GM19467 (cell line): ENCODE measurements around the gene NFIB.
A peak's percentile ranks its signal among the peaks of the same experiment; 100 is the strongest.

Experiments
- ATAC-seq: cut with Tn5 transposase; IDR thresholded peaks from one replicate; pipeline ENCODE4 v1.9.1; 2021; ENCODE audit warnings: mild to moderate bottlenecking, moderate library complexity; ENCODE audit not compliant: unreplicated experiment

The NFIB gene

GRCh38 chr9:14321517-14322130, 7.7 kb upstream of the NFIB start:
- no peak for ATAC-seq

- ATAC-seq: no peak
Measured at GRCh38 chr9:14320271-14321181, 6.6 kb upstream of the NFIB start.

GRCh38 chr9:14318934-14319580, 5.1 kb upstream of the NFIB start:
- ATAC-seq: no peak

- ATAC-seq: no peak
Measured at GRCh38 chr9:14318361-14318760, 4.4 kb upstream of the NFIB start.

- ATAC-seq: peak; percentile 17
Measured at GRCh38 chr9:14317667-14318320, 3.9 kb upstream of the NFIB start.

GRCh38 chr9:14316602-14317300, 2.8 kb upstream of the NFIB start:
- ATAC-seq: no peak

GRCh38 chr9:14315875-14316601, 2.1 kb upstream of the NFIB start:
- no peak for ATAC-seq

GRCh38 chr9:14314929-14315874, 1.3 kb upstream of the NFIB start:
- ATAC-seq: peak; percentile 28

GRCh38 chr9:14314424-14314928, 535 bp upstream of the NFIB start:
- ATAC-seq: no peak

GRCh38 chr9:14313378-14313940, 482 bp downstream of the NFIB start:
- ATAC-seq: no peak

GRCh38 chr9:14312719-14313377, 1.1 kb downstream of the NFIB start:
- no peak for ATAC-seq

GRCh38 chr9:14311956-14312685, 1.8 kb downstream of the NFIB start:
- ATAC-seq: no peak

- ATAC-seq: no peak
Measured at GRCh38 chr9:14311171-14311949, 2.6 kb downstream of the NFIB start.

- ATAC-seq: no peak
Measured at GRCh38 chr9:14310311-14310710, 3.6 kb downstream of the NFIB start.

GRCh38 chr9:14309403-14309802, 4.5 kb downstream of the NFIB start:
- ATAC-seq: no peak

GRCh38 chr9:14308853-14309145, 5.1 kb downstream of the NFIB start:
- no peak for ATAC-seq
